CD4-positive, alpha-beta T cell (primary cell): ENCODE data around the gene EEF1AKMT3. TPM values are rescaled to one million over a fixed set of nuclear protein-coding genes. Genes with fewer than 3 reads are reported as not detected.
A peak's percentile ranks its signal among the peaks of the same experiment; 100 is the strongest.

Source experiments
- ATAC-seq: fragments of 200-7000 bp; cut with Tn5 transposase; one replicate; pipeline ENCODE4 v1.10.0; 2022; ENCODE audit warnings: mild to moderate bottlenecking; ENCODE audit not compliant: poor library complexity
- CTCF ChIA-PET: fragments of 350-600 bp; sonication (Branson Sonifier 250); formaldehyde crosslinking; loops from one replicate; lab custom pipeline; 2021; ENCODE audit warnings: antibody characterized with exemption, inconsistent platforms; lab: Charles Lee
- POLR2A ChIA-PET: fragments of 350-600 bp; sonication (Branson Sonifier 250); formaldehyde crosslinking; loops from one replicate; lab custom pipeline; 2021; ENCODE audit warnings: antibody characterized with exemption, inconsistent platforms; lab: Charles Lee
- DNase-seq, 14 experiments: peaks; one replicate each; pipeline ENCODE4 v3.0.0-alpha.2; 2013 to 2020; ENCODE audit warnings: mixed read lengths in 2 of 14
- H3K27ac ChIP-seq, 2 donors: one replicate each; pipeline versions ENCODE4 v1.5.1 to v1.7.0; 2013; ENCODE audit warnings: low read length in 2 of 2, low read depth in 1 of 2, mild to moderate bottlenecking in 1 of 2
- H3K27me3 ChIP-seq, 2 experiments: 1 replicate in 1 of 2; 2 replicates in 1 of 2; pipeline versions ENCODE4 v1.6.1 to v1.7.0; 2013; ENCODE audit warnings: low read length in 2 of 2, control low read depth in 1 of 2, mild to moderate bottlenecking in 1 of 2, moderate library complexity in 1 of 2; ENCODE audit not compliant: insufficient read depth in 2 of 2, control insufficient read depth in 1 of 2
- H3K36me3 ChIP-seq: one replicate; pipeline ENCODE4 v1.6.1; 2013; ENCODE audit warnings: low read length, control low read depth; ENCODE audit not compliant: insufficient read depth
- H3K4me1 ChIP-seq: one replicate; pipeline ENCODE4 v1.6.1; 2013; ENCODE audit warnings: low read length, control low read depth; ENCODE audit not compliant: insufficient read depth
- H3K4me3 ChIP-seq: one replicate; pipeline ENCODE4 v1.5.1; 2013; ENCODE audit warnings: mild to moderate bottlenecking, low read length, moderate library complexity
- H3K9me3 ChIP-seq, 2 experiments: 1 replicate in 1 of 2; 2 replicates in 1 of 2; pipeline versions ENCODE4 v1.6.1 to v1.7.0; 2013; ENCODE audit warnings: low read length in 2 of 2, mild to moderate bottlenecking in 2 of 2, control low read depth in 1 of 2, moderate library complexity in 1 of 2; ENCODE audit not compliant: control insufficient read depth in 1 of 2, insufficient read depth in 1 of 2
- H3K27ac Mint-ChIP-seq: one replicate; pipeline ENCODE4 v1.8.0; 2020; ENCODE audit warnings: mixed read lengths
- H3K27me3 Mint-ChIP-seq: one replicate; pipeline ENCODE4 v1.8.0; 2021; ENCODE audit warnings: mixed read lengths
- H3K36me3 Mint-ChIP-seq: one replicate; pipeline ENCODE4 v1.8.0; 2021; ENCODE audit warnings: low read depth, mixed read lengths
- H3K4me1 Mint-ChIP-seq: one replicate; pipeline ENCODE4 v1.8.0; 2021; ENCODE audit warnings: low read depth, mixed read lengths
- H3K4me3 Mint-ChIP-seq: one replicate; pipeline ENCODE4 v1.8.0; 2020; ENCODE audit warnings: mild to moderate bottlenecking, mixed read lengths
- H3K9me3 Mint-ChIP-seq: one replicate; pipeline ENCODE4 v1.8.0; 2020; ENCODE audit warnings: mixed read lengths
- CTCF ChIP-seq: fragments of 200-600 bp; IDR thresholded peaks from one replicate; pipeline ENCODE4 v1.8.0; 2022; ENCODE audit warnings: antibody characterized with exemption, mild to moderate bottlenecking
- intact Hi-C, 2 experiments: fragments of 100-400 bp; cut with DNase I in 1 of 2; cut with micrococcal nuclease in 1 of 2; formaldehyde crosslinking; loops; one replicate each; pipeline versions ENCODE4 v1.15.1 to v1.9.0; 2023 to 2025; cut with DNase I, micrococcal nuclease
- total RNA-seq, 174 experiments: library from RNA in 2 of 174; stranded (reverse) in 2 of 174; gene quantifications; one replicate each; pipeline ENCODE4 v1.2.3 and lab custom pipeline; 2021 to 2026

The EEF1AKMT3 gene
- total RNA-seq, 2 experiments from 2014 or later: 1.1 to 1.4 TPM

DNA sequence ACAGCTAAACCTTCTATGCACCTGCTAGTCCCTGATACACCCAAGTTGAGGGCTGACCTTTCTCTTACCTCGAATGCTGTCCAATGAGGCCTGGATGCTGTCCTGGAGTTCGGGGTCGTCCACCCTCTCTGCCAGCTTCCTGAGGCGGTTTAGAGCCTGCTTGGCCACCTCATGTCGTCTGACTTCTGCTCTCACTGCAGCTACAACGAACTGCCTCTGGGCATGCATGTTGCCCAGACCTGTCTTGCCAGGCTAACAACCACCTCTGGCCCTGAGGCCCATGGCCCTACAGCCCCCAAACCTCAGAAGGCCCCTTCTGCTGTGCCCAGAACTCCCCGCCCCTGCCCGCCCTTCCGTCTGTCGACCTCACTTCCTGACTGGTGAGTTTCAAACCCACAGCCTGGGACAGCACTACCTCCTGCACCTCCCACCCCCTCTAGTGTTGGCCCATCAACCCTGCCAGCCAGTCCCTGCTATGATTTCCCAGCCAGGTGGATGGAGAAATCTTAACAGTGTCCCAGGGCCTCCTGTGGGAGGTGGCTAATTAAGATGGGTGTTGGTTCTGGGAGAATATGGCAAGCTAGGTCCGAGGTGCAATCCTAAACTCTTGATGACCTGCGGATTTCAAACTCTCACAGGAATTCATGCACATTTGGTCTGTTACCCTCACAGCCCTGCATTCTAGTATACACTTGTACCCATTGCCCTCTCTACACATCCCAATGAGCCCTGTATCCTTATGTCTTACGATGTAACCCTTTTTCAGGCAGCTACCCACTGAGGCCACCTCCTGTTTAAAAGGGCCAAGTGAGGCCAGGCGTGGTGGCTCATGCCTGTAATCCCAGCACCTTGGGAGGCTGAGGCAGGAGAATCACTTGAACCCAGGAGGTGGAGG, 30.3 kb upstream of the EEF1AKMT3 start:
- POLR2A ChIA-PET: interaction anchor here (0.8 to 2.6 kb wide), 17 partner anchors 8 to 283 kb away, joined by 3 to 26 read pairs (median 4); partner anchors contain the start of genes ATP23, B4GALNT1, CDK4 and CTDSP2
- TF ChIP-seq CTCF: peak; percentile 61
- intact Hi-C loops: loop anchor here (1.0 to 5.0 kb wide), 5 partner anchors 10 to 159 kb away; partner anchors contain the start of genes B4GALNT1 (in 1 of the 2), CDK4 (in 1 of the 2) and OS9 (in 1 of the 2)
- Mint-ChIP-seq H3K9me3 (no peaks in the 10 kb centered on the region), H3K27ac (peak overlapping the region; percentile 94), H3K4me3 (peak overlapping the region; percentile 88), H3K4me1 (peaks cover 69% of the 10 kb centered on the region), H3K36me3 (peaks cover 42% of the 10 kb centered on the region), H3K27me3 (no peaks in the 10 kb centered on the region)
- peaks cover 73% of the 10 kb centered on the region for H3K4me1 ChIP-seq
- H3K27me3 ChIP-seq: no peaks in the 10 kb centered on the region
- CTCF ChIA-PET: interaction anchor here (0.9 to 2.3 kb wide), 6 partner anchors 14 to 283 kb away, joined by 3 to 12 read pairs (median 6); partner anchors contain the start of genes B4GALNT1, GLI1 and MARCHF9
- peak overlapping the region; percentile 83 to 93 for H3K27ac ChIP-seq
- no peaks in the 10 kb centered on the region for H3K9me3 ChIP-seq
- H3K4me3 ChIP-seq: peak overlapping the region; percentile 95
- DNase-seq: peak; percentile 63 to 93 (median 74)
- ATAC-seq: peak; percentile 49
- peaks cover 34% of the 10 kb centered on the region for H3K36me3 ChIP-seq

DNA sequence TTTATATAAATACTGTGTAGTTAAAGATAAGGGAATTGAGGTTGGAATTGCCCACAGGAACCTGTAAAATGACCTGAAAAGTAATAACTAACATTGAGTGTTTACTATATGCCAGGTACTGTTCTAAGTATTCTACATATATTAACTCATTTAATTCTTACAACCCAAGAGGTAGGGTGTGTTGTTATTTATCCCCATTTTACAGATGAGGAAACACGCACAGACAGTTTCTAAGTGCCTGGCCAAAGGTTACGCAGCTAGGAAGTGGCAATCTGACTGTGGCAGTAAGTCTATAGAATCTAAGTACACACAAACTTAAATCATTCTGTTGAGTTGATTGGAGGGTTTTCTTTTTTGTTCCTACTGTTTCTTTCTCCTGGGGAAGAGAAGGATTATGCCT, 28.6 kb upstream of the EEF1AKMT3 start:
- peak overlapping the region; percentile 94 for H3K27ac Mint-ChIP-seq
- H3K36me3 Mint-ChIP-seq: peaks cover 56% of the 10 kb centered on the region
- intact Hi-C loops: loop anchor here (2.0 to 5.0 kb wide), 3 partner anchors 51 to 161 kb away; partner anchors contain the start of gene OS9 (in 1 of the 2)
- peak overlapping the region; percentile 94 for H3K4me3 Mint-ChIP-seq
- H3K36me3 ChIP-seq: peaks cover 42% of the 10 kb centered on the region
- H3K4me1 Mint-ChIP-seq: peaks cover 71% of the 10 kb centered on the region
- DNase-seq: no peak
- ChIA-PET CTCF (interaction anchor here (2.5 kb wide), 1 partner anchor 13 kb away, joined by 15 read pairs; no protein-coding TSS in a partner anchor), POLR2A (interaction anchor here (0.6 to 2.5 kb wide), 6 partner anchors 8 to 198 kb away, joined by 3 to 28 read pairs (median 5); partner anchors contain the start of genes ATP23, MARCHF9 and OS9)
- H3K4me1 ChIP-seq: peaks cover 66% of the 10 kb centered on the region
- no peak for TF ChIP-seq CTCF
- peak overlapping the region; percentile 84 to 96 for H3K27ac ChIP-seq
- H3K27me3 ChIP-seq: no peaks in the 10 kb centered on the region
- no peaks in the 10 kb centered on the region for H3K9me3 ChIP-seq
- no peak for ATAC-seq
- no peaks in the 10 kb centered on the region for H3K9me3 Mint-ChIP-seq
- H3K27me3 Mint-ChIP-seq: no peaks in the 10 kb centered on the region
- H3K4me3 ChIP-seq: no peak overlapping the region

GRCh38 chr12:57744194-57744776, 28.1 kb upstream of the EEF1AKMT3 start:
- Mint-ChIP-seq H3K9me3 (no peaks in the 10 kb centered on the region), H3K4me1 (peaks cover 66% of the 10 kb centered on the region), H3K27ac (peak overlapping the region; percentile 94), H3K36me3 (peaks cover 56% of the 10 kb centered on the region), H3K4me3 (peak overlapping the region; percentile 94), H3K27me3 (no peaks in the 10 kb centered on the region)
- peak in 13 of 14 experiments; percentile 45 to 89 (median 66) for DNase-seq
- no peaks in the 10 kb centered on the region for H3K27me3 ChIP-seq
- ChIA-PET POLR2A (interaction anchor here (0.6 to 2.5 kb wide), 13 partner anchors 9 to 224 kb away, joined by 3 to 28 read pairs (median 4); partner anchors contain the start of genes ATP23, DCTN2, DDIT3 and MARCHF9), CTCF (interaction anchor here (1.9 to 2.5 kb wide), 2 partner anchors 12 to 15 kb away, joined by 6 to 15 read pairs; no protein-coding TSS in a partner anchor)
- peak overlapping the region; percentile 84 to 96 for H3K27ac ChIP-seq
- H3K4me3 ChIP-seq: peak overlapping the region; percentile 83
- H3K9me3 ChIP-seq: no peaks in the 10 kb centered on the region
- intact Hi-C loops: loop anchor here in 1 of 2 experiments (5.0 kb wide), 2 partner anchors 52 to 117 kb away; partner anchors contain the start of gene OS9
- TF ChIP-seq CTCF: no peak
- H3K4me1 ChIP-seq: peaks cover 61% of the 10 kb centered on the region
- ATAC-seq: peak; percentile 43
- H3K36me3 ChIP-seq: peaks cover 42% of the 10 kb centered on the region
